Measurements from ENCODE around the gene ELF5. TPM values are rescaled to one million over a fixed set of nuclear protein-coding genes. Genes with fewer than 3 reads are reported as not detected.

ELF5 gene
- total and polyA plus RNA-seq, 2 of the 8 experiments (the other 6 are each of a cell fraction or from before 2014, with no cell fraction given): not detected

GRCh38 chr11:34514597-34514996 is 1.0 kb upstream of the ELF5 start:
- POLR2A ChIA-PET (ENCODE audit: partially characterized antibody): no interaction called here
- WGBS, 2 experiments (ENCODE audit: extremely low coverage in 1 of 2, insufficient coverage in 1 of 2, insufficient read length in 1 of 2, insufficient replicate concordance in 2 of 2, low coverage in 1 of 2, low lambda C conversion rate in 2 of 2, missing lambda C conversion rate in 1 of 2): 89% methylated on average over 7 of the region's 7 CpGs; no CpG with 5 or more reads in 1 of the 2 experiments
- H2AFZ ChIP-seq (ENCODE audit: low read length): no peak overlapping the region

More at GRCh38 chr11:34514597-34514996, 1.0 kb upstream of the ELF5 start:
- no peak overlapping the region for H2BK12ac ChIP-seq (ENCODE audit: low read depth, low read length)
- no peak overlapping the region for H3K9ac ChIP-seq (replicated peaks in 1 of 4; ENCODE audit: extremely low read depth in 1 of 4, low read depth in 3 of 4, low read length in 3 of 4)
- H3K4me1 ChIP-seq (replicated peaks in 1 of 4; ENCODE audit: control insufficient read depth in 3 of 4, insufficient read depth in 4 of 4, low read length in 3 of 4): peaks cover 0 to 9% (median 5%) of the 10 kb centered on the region in 4 experiments; a peak in 4 of 7 replicates
- no peaks in the 10 kb centered on the region for H4K20me1 ChIP-seq (replicated peaks in 1 of 2; ENCODE audit: control insufficient read depth in 1 of 2, insufficient read depth in 2 of 2, low read length in 2 of 2)
- H3K4ac ChIP-seq (replicated peaks; ENCODE audit: insufficient read length, low read depth, low read length): no peak overlapping the region
- no peak overlapping the region for H2BK15ac ChIP-seq (ENCODE audit: low read length)
- no peak overlapping the region for H3K14ac ChIP-seq (ENCODE audit: insufficient read length)
- H3K23me2 ChIP-seq (ENCODE audit: low read depth, low read length): no peaks in the 10 kb centered on the region
- H3K36me3 ChIP-seq (ENCODE audit: control insufficient read depth in 2 of 4, insufficient read depth in 4 of 4, low read length in 3 of 4): no peaks in the 10 kb centered on the region
- no peaks in the 10 kb centered on the region for H3K27me3 ChIP-seq (replicated peaks in 1 of 4; ENCODE audit: control insufficient read depth in 3 of 4, extremely low read depth in 1 of 4, insufficient read depth in 3 of 4, low read length in 3 of 4)
- DNase-seq (ENCODE audit: low read depth in 1 of 2, low spot score in 2 of 2) (no peak), FAIRE-seq (no peak)
- CTCF ChIA-PET (ENCODE audit: partially characterized antibody): interaction anchor here (0.6 to 5.5 kb wide), 11 partner anchors 10 to 879 kb away, joined by 3 to 72 read pairs (median 10); no protein-coding TSS in a partner anchor
- no peaks in the 10 kb centered on the region for H3K79me1 ChIP-seq (ENCODE audit: low read depth, low read length)
- H3K79me2 ChIP-seq (ENCODE audit: control insufficient read depth in 1 of 2, insufficient read depth in 2 of 2, low read length in 2 of 2): no peaks in the 10 kb centered on the region
- no peak overlapping the region for H3K23ac ChIP-seq (ENCODE audit: insufficient read length)
- no peak overlapping the region for H4K8ac ChIP-seq (ENCODE audit: extremely low read depth, insufficient read depth, low read length)
- H3K56ac ChIP-seq (replicated peaks; ENCODE audit: insufficient read length, low read depth, low read length): no peak overlapping the region
- TF ChIP-seq CBX8 (IDR thresholded peaks at IDR 0.05; ENCODE audit: borderline replicate concordance, low read depth, low read length) (no peak), NANOG (IDR thresholded peaks at IDR 0.05; ENCODE audit: insufficient read depth, low read depth, low read length, poor library complexity, severe bottlenecking) (no peak), CHD2 (IDR thresholded peaks at IDR 0.05; ENCODE audit: low read length) (no peak), CTBP2 (IDR thresholded peaks at IDR 0.05; ENCODE audit: borderline replicate concordance, insufficient read depth, insufficient read length, low read length) (no peak)
- H4K5ac ChIP-seq (ENCODE audit: insufficient read length, low read depth, low read length): no peak overlapping the region
- no peaks in the 10 kb centered on the region for H3K9me3 ChIP-seq (ENCODE audit: insufficient read depth in 2 of 2, low read depth in 1 of 2, low read length in 1 of 2)
- no peak overlapping the region for H3K18ac ChIP-seq (ENCODE audit: extremely low read depth, low read length)
- H3K4me3 ChIP-seq (ENCODE audit: extremely low read depth in 1 of 4, insufficient read depth in 2 of 4, low read depth in 3 of 4, low read length in 4 of 4): no peak overlapping the region
- H3K4me2 ChIP-seq (ENCODE audit: insufficient read depth in 1 of 2, low read depth in 2 of 2, low read length in 2 of 2): no peak overlapping the region
- H2AK5ac ChIP-seq (ENCODE audit: low read depth, low read length): no peak overlapping the region
- H3K27ac ChIP-seq (ENCODE audit: low read depth, low read length): no peak overlapping the region
- H4K91ac ChIP-seq (replicated peaks; ENCODE audit: insufficient read length, low read length): no peak overlapping the region
- no peak overlapping the region for H2BK20ac ChIP-seq (ENCODE audit: low read length)
- H2BK5ac ChIP-seq (ENCODE audit: low read depth, low read length): no peak overlapping the region
- no peak overlapping the region for H2BK120ac ChIP-seq (replicated peaks; ENCODE audit: low read depth, low read length)

All from H1 (cell line).